HepG2 (cell line): ENCODE data around the gene UGP2. TPM values are rescaled to one million over a fixed set of nuclear protein-coding genes. Genes with fewer than 3 reads are reported as not detected.

ENCODE experiments used
- BORCS8-MEF2B ChIP-seq: sonication (generic); formaldehyde crosslinking; IDR thresholded peaks from 2 replicates; pipeline ENCODE4 v1.8.0; 2022; ENCODE audit warnings: mild to moderate bottlenecking, missing genetic modification reagents
- EEA1 ChIP-seq: sonication (generic); formaldehyde crosslinking; IDR thresholded peaks from 2 replicates; pipeline ENCODE4 v1.5.1; 2020; ENCODE audit warnings: mild to moderate bottlenecking, missing genetic modification reagents, borderline replicate concordance
- MAZ ChIP-seq, 2 experiments: sonication (generic) in 1 of 2; formaldehyde crosslinking in 1 of 2; IDR thresholded peaks; 2 replicates each; pipeline versions ENCODE4 v1.5.0 to v1.6.1; 2012 to 2020; ENCODE audit warnings: low read depth in 2 of 2, mild to moderate bottlenecking in 2 of 2, borderline replicate concordance in 1 of 2, improper control_type of control experiment in 1 of 2, low read length in 1 of 2, missing genetic modification reagents in 1 of 2, moderate library complexity in 1 of 2
- NFE2L2 ChIP-seq: fragments of 150-350 bp; IDR thresholded peaks from 2 replicates; pipeline ENCODE4 v1.6.1; 2014; ENCODE audit warnings: low read length
- NFIC ChIP-seq: IDR thresholded peaks from 2 replicates; pipeline ENCODE4 v1.6.1; 2012; ENCODE audit warnings: mild to moderate bottlenecking, low read length, inconsistent platforms
- PAF1 ChIP-seq: IDR thresholded peaks from 2 replicates; pipeline ENCODE4 v1.6.1; 2016; ENCODE audit warnings: missing genetic modification reagents, missing compliant biosample characterization
- SALL1 ChIP-seq: sonication (generic); formaldehyde crosslinking; IDR thresholded peaks from 2 replicates; pipeline ENCODE4 v1.8.0; 2022; ENCODE audit warnings: mild to moderate bottlenecking, missing genetic modification reagents
- SSRP1 ChIP-seq: IDR thresholded peaks from 2 replicates; pipeline ENCODE4 v1.6.1; 2016; ENCODE audit warnings: control low read depth
- ZBTB42 ChIP-seq: sonication (generic); formaldehyde crosslinking; IDR thresholded peaks from 2 replicates; pipeline ENCODE4 v1.5.0; 2020; ENCODE audit warnings: mild to moderate bottlenecking, missing genetic modification reagents
- ZFP82 ChIP-seq: sonication (generic); formaldehyde crosslinking; IDR thresholded peaks from 2 replicates; pipeline ENCODE4 v1.5.1; 2020; ENCODE audit warnings: mild to moderate bottlenecking, missing genetic modification reagents, borderline replicate concordance
- ZNF234 ChIP-seq: sonication (generic); formaldehyde crosslinking; conservative IDR thresholded peaks from 2 replicates; pipeline ENCODE4 v1.5.1; 2020; ENCODE audit warnings: mild to moderate bottlenecking, missing genetic modification reagents
- ZNF317 ChIP-seq: sonication (generic); formaldehyde crosslinking; IDR thresholded peaks from 2 replicates; pipeline ENCODE4 v1.5.0; 2020; ENCODE audit warnings: mild to moderate bottlenecking, missing genetic modification reagents
- ZNF335 ChIP-seq: sonication (generic); formaldehyde crosslinking; IDR thresholded peaks from 2 replicates; pipeline ENCODE4 v1.4.0; 2020; ENCODE audit warnings: missing genetic modification reagents
- ZNF451 ChIP-seq: sonication (generic); formaldehyde crosslinking; IDR thresholded peaks from 2 replicates; pipeline ENCODE4 v1.5.0; 2020; ENCODE audit warnings: mild to moderate bottlenecking, missing genetic modification reagents
- ZNF570 ChIP-seq: sonication (generic); formaldehyde crosslinking; IDR thresholded peaks from 2 replicates; pipeline ENCODE4 v1.4.0; 2020; ENCODE audit warnings: mild to moderate bottlenecking, missing genetic modification reagents, borderline replicate concordance
- ZNF775 ChIP-seq: sonication (generic); formaldehyde crosslinking; IDR thresholded peaks from 2 replicates; pipeline ENCODE4 v1.4.0; 2020; ENCODE audit warnings: missing genetic modification reagents, mild to moderate bottlenecking, moderate library complexity, borderline replicate concordance
- ZSCAN30 ChIP-seq: sonication (generic); formaldehyde crosslinking; IDR thresholded peaks from 2 replicates; pipeline ENCODE4 v1.5.0; 2020; ENCODE audit warnings: mild to moderate bottlenecking, missing genetic modification reagents
- polyA plus RNA-seq, 8 experiments: library from polyadenylated mRNA; depleted of rRNA in 3 of 8; stranded (reverse) in 7 of 8; unstranded in 1 of 8; fragments of >200 nt; fragmentation: Illumina TruSeq in 4 of 8; extraction: Trizol in 4 of 8; gene quantifications; 2 replicates each; pipeline versions ENCODE4 v1.2.1 to v1.2.3, GENCODE V29; 2011 to 2016; ENCODE audit warnings: low read depth in 4 of 8, missing spikeins in 1 of 8, mixed read lengths in 1 of 8; ENCODE audit not compliant: insufficient read depth in 1 of 8
- total RNA-seq, 5 experiments: library from RNA; depleted of rRNA; stranded (reverse); fragments of >200 nt; fragmentation: Illumina TruSeq; extraction: Trizol; gene quantifications; 2 replicates each; pipeline ENCODE4 v1.2.3, GENCODE V29; 2016; ENCODE audit warnings: low read depth in 1 of 5
- TF ChIP-seq, protein P1 (sequence below): sonication (generic); formaldehyde crosslinking; IDR thresholded peaks from 2 replicates; pipeline ENCODE4 v1.4.0; 2020; ENCODE audit warnings: missing genetic modification reagents
- TF ChIP-seq, protein P2 (sequence below): sonication (generic); formaldehyde crosslinking; IDR thresholded peaks from 2 replicates; pipeline ENCODE4 v1.5.1; 2020; ENCODE audit warnings: missing genetic modification reagents, mild to moderate bottlenecking, borderline replicate concordance
- TF ChIP-seq, protein P3 (sequence below): sonication (generic); formaldehyde crosslinking; IDR thresholded peaks from 2 replicates; pipeline ENCODE4 v1.4.0; 2020; ENCODE audit warnings: missing genetic modification reagents, borderline replicate concordance
- TF ChIP-seq, protein P4 (sequence below): sonication (generic); formaldehyde crosslinking; conservative IDR thresholded peaks from 2 replicates; pipeline ENCODE4 v1.4.0; 2020; ENCODE audit warnings: missing genetic modification reagents

UGP2 gene
- total and polyA plus RNA-seq, 2 of the 13 experiments (the other 11 are each of a cell fraction or from before 2014, with no cell fraction given) = 96.0 to 134 TPM

DNA sequence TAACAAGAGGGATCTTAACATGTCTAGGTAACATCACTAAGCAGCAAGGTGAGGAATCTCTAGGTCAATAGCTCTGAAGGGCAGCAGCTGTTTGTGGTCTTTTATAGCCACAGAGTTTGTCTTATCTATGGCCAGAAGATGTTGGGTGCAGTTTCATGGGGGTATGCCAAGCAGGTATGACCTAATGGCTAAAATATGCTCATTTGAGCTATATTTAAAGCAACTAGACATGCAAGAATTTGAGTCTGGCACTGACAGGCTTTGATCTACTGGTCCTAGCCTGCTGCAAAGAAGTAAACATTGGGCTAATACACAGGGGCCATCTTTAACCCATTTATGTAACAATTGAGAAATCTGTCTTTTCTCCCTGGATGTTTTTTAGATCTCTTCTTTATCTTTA lies 13.9 kb upstream of the UGP2 start (continued):
- TF ChIP-seq, protein P1, sequence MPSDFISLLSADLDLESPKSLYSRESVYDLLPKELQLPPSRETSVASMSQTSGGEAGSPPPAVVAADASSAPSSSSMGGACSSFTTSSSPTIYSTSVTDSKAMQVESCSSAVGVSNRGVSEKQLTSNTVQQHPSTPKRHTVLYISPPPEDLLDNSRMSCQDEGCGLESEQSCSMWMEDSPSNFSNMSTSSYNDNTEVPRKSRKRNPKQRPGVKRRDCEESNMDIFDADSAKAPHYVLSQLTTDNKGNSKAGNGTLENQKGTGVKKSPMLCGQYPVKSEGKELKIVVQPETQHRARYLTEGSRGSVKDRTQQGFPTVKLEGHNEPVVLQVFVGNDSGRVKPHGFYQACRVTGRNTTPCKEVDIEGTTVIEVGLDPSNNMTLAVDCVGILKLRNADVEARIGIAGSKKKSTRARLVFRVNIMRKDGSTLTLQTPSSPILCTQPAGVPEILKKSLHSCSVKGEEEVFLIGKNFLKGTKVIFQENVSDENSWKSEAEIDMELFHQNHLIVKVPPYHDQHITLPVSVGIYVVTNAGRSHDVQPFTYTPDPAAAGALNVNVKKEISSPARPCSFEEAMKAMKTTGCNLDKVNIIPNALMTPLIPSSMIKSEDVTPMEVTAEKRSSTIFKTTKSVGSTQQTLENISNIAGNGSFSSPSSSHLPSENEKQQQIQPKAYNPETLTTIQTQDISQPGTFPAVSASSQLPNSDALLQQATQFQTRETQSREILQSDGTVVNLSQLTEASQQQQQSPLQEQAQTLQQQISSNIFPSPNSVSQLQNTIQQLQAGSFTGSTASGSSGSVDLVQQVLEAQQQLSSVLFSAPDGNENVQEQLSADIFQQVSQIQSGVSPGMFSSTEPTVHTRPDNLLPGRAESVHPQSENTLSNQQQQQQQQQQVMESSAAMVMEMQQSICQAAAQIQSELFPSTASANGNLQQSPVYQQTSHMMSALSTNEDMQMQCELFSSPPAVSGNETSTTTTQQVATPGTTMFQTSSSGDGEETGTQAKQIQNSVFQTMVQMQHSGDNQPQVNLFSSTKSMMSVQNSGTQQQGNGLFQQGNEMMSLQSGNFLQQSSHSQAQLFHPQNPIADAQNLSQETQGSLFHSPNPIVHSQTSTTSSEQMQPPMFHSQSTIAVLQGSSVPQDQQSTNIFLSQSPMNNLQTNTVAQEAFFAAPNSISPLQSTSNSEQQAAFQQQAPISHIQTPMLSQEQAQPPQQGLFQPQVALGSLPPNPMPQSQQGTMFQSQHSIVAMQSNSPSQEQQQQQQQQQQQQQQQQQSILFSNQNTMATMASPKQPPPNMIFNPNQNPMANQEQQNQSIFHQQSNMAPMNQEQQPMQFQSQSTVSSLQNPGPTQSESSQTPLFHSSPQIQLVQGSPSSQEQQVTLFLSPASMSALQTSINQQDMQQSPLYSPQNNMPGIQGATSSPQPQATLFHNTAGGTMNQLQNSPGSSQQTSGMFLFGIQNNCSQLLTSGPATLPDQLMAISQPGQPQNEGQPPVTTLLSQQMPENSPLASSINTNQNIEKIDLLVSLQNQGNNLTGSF = no peak
- no peak for TF ChIP-seq NFE2L2
- TF ChIP-seq SALL1 (CRISPR knock-in tag) = peak; percentile 61; the same call in 1 of the 2 replicates
- TF ChIP-seq ZNF317 (CRISPR knock-in tag) = no peak
- TF ChIP-seq ZNF775 = no peak
- TF ChIP-seq MAZ (IDR thresholded peaks at IDR 0.05; ENCODE audit: borderline replicate concordance, low read depth, low read length) = no peak
- TF ChIP-seq MAZ (CRISPR knock-in tag; IDR thresholded peaks at IDR 0.05; ENCODE audit: low read depth) = no peak
- TF ChIP-seq NFIC = peak; percentile 85; the same call in 1 of the 2 replicates
- TF ChIP-seq, protein P2, sequence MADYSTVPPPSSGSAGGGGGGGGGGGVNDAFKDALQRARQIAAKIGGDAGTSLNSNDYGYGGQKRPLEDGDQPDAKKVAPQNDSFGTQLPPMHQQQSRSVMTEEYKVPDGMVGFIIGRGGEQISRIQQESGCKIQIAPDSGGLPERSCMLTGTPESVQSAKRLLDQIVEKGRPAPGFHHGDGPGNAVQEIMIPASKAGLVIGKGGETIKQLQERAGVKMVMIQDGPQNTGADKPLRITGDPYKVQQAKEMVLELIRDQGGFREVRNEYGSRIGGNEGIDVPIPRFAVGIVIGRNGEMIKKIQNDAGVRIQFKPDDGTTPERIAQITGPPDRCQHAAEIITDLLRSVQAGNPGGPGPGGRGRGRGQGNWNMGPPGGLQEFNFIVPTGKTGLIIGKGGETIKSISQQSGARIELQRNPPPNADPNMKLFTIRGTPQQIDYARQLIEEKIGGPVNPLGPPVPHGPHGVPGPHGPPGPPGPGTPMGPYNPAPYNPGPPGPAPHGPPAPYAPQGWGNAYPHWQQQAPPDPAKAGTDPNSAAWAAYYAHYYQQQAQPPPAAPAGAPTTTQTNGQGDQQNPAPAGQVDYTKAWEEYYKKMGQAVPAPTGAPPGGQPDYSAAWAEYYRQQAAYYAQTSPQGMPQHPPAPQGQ = no peak
- TF ChIP-seq EEA1 (CRISPR knock-in tag) = no peak
- TF ChIP-seq, protein P3, sequence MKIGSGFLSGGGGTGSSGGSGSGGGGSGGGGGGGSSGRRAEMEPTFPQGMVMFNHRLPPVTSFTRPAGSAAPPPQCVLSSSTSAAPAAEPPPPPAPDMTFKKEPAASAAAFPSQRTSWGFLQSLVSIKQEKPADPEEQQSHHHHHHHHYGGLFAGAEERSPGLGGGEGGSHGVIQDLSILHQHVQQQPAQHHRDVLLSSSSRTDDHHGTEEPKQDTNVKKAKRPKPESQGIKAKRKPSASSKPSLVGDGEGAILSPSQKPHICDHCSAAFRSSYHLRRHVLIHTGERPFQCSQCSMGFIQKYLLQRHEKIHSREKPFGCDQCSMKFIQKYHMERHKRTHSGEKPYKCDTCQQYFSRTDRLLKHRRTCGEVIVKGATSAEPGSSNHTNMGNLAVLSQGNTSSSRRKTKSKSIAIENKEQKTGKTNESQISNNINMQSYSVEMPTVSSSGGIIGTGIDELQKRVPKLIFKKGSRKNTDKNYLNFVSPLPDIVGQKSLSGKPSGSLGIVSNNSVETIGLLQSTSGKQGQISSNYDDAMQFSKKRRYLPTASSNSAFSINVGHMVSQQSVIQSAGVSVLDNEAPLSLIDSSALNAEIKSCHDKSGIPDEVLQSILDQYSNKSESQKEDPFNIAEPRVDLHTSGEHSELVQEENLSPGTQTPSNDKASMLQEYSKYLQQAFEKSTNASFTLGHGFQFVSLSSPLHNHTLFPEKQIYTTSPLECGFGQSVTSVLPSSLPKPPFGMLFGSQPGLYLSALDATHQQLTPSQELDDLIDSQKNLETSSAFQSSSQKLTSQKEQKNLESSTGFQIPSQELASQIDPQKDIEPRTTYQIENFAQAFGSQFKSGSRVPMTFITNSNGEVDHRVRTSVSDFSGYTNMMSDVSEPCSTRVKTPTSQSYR (CRISPR knock-in tag) = no peak
- TF ChIP-seq ZBTB42 (CRISPR knock-in tag) = no peak
- no peak for TF ChIP-seq ZNF335 (CRISPR knock-in tag)
- TF ChIP-seq ZNF234 = no peak
- TF ChIP-seq ZFP82 (CRISPR knock-in tag) = no peak
- TF ChIP-seq, protein P4, sequence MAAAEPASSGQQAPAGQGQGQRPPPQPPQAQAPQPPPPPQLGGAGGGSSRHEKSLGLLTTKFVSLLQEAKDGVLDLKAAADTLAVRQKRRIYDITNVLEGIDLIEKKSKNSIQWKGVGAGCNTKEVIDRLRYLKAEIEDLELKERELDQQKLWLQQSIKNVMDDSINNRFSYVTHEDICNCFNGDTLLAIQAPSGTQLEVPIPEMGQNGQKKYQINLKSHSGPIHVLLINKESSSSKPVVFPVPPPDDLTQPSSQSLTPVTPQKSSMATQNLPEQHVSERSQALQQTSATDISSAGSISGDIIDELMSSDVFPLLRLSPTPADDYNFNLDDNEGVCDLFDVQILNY (CRISPR knock-in tag) = no peak
- TF ChIP-seq PAF1 (CRISPR knock-in tag) = no peak
- TF ChIP-seq ZNF570 (CRISPR knock-in tag) = no peak
- no peak for TF ChIP-seq ZSCAN30
- TF ChIP-seq ZNF451 = no peak
- no peak for TF ChIP-seq SSRP1 (CRISPR knock-in tag)
- no peak for TF ChIP-seq BORCS8-MEF2B
